ENCODE data around the gene DHCR24. TPM values are rescaled to one million over a fixed set of nuclear protein-coding genes. Genes with fewer than 3 reads are reported as not detected.

The DHCR24 gene
- total RNA-seq, 1 donor from 2014 or later, result 9.9 TPM

DNA sequence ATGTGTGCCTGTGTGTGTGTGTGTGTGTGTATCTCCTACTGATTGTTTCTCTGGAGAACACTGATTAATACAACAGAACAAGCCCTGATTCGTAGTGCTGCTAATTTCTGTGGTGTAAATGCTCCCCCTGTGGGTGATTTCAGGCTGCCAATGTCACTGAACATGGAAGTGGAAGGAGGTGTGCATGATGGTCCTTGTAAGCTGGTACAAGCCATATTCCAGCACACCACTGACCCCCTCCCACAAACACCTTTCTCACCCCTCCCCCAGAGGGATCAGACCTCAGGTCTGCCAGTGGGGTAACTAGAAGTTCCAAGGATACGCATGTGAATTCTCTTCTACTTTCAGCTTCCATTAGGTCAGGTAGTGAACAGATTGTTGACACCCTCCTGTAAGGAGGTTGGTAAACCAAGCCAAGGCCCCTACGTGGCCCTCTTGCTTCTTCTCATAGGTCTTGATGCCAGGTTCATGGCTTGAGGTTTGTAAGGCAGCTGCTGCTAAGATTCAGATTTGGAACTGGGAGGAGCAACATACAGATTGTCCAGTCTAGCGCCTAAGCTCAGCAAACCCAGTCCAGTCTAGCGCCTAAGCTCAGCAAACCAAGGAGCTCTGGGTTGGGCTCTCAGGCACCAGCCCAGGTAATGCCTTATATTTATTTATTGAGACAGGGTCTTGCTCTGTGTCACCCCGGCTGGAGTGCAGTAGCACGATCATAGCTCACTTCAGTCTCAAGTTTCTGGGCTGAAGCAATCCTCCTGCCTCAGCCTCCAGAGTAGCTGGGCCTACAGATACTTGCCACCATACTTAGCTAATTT, 38.7 kb downstream of the DHCR24 start:
- Histone ChIP-seq H3K4me1 (ENCODE audit: control insufficient read depth in 3 of 3, insufficient read depth in 3 of 3, low read length in 3 of 3) (peaks cover 0 to 11% (median 5%) of the 10 kb centered on the region in 3 donors), H3K9ac (ENCODE audit: low read depth in 1 of 3, low read length in 3 of 3) (no peak overlapping the region), H3K36me3 (ENCODE audit: control insufficient read depth in 3 of 3, insufficient read depth in 3 of 3, low read length in 3 of 3) (peaks cover 9 to 52% (median 49%) of the 10 kb centered on the region in 3 donors), H3K4me3 (ENCODE audit: low read length in 3 of 3) (no peak overlapping the region), H3K27ac (ENCODE audit: low read depth, low read length) (no peak overlapping the region), H3K27me3 (ENCODE audit: control insufficient read depth in 3 of 3, insufficient read depth in 3 of 3, low read length in 3 of 3) (no peaks in the 10 kb centered on the region), H3K9me3 (ENCODE audit: control insufficient read depth in 3 of 3, low read length in 3 of 3) (no peaks in the 10 kb centered on the region)

DNA sequence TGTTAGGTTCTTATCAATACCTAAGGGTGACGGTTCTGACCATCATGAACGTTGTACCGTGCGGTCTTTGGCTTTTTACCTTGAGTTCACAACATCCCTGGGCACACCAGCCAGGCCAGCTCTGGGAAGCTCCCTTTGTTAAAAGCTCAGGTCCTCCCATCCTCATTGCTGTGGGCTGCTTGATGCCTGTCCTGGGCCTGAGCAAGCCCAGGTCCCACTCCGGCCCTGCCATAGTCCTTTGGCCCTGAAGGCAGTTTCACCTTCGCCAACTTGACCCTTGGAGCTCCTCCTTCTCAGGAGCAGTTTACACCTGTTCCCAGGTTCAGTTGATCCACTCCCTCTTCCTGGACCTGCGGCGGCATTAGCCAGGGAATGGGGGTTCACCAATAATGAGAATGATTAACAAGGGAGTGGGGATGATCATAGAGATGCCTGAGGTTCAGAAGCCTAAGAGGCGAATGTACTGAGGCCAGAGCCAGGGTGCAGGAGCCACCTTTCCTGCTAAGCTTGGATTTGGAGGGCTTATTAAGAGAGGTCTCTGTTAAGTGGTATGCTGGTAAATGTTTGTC, 40.2 kb downstream of the DHCR24 start:
- Histone ChIP-seq H3K9ac (ENCODE audit: low read depth in 1 of 3, low read length in 3 of 3) (no peak overlapping the region), H3K9me3 (ENCODE audit: control insufficient read depth in 3 of 3, low read length in 3 of 3) (no peaks in the 10 kb centered on the region), H3K27me3 (ENCODE audit: control insufficient read depth in 3 of 3, insufficient read depth in 3 of 3, low read length in 3 of 3) (no peaks in the 10 kb centered on the region), H3K4me3 (ENCODE audit: low read length in 3 of 3) (no peak overlapping the region), H3K4me1 (ENCODE audit: control insufficient read depth in 3 of 3, insufficient read depth in 3 of 3, low read length in 3 of 3) (peaks cover 0 to 11% (median 5%) of the 10 kb centered on the region in 3 donors), H3K36me3 (ENCODE audit: control insufficient read depth in 3 of 3, insufficient read depth in 3 of 3, low read length in 3 of 3) (peaks cover 9 to 39% (median 35%) of the 10 kb centered on the region in 3 donors), H3K27ac (ENCODE audit: low read depth, low read length) (no peak overlapping the region)

DNA sequence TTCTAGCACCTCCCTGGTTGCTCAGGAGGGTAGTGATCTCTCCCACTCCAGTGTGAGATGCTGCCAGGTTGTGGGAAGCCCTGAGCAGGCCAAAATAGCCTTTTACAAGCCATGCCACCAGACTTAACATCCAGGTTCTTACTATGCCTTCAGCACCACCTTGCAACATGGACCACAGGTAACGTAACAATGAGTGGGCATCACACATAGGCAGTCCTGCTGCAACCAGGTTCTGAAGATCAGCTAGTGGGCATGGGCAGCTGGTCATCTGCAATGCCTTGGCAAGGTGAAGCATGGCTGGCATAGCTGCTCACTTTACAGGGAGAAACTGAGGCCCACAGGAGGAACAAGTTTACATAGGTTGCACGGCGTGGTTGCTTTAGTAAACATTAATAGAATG, 40.7 kb downstream of the DHCR24 start:
- no peaks in the 10 kb centered on the region for H3K9me3 ChIP-seq (ENCODE audit: control insufficient read depth in 3 of 3, low read length in 3 of 3)
- no peak overlapping the region for H3K9ac ChIP-seq (ENCODE audit: low read depth in 1 of 3, low read length in 3 of 3)
- H3K4me1 ChIP-seq (ENCODE audit: control insufficient read depth in 3 of 3, insufficient read depth in 3 of 3, low read length in 3 of 3), result peaks cover 0 to 11% (median 5%) of the 10 kb centered on the region in 3 donors
- peaks cover 5 to 34% (median 30%) of the 10 kb centered on the region in 3 donors for H3K36me3 ChIP-seq (ENCODE audit: control insufficient read depth in 3 of 3, insufficient read depth in 3 of 3, low read length in 3 of 3)
- H3K27me3 ChIP-seq (ENCODE audit: control insufficient read depth in 3 of 3, insufficient read depth in 3 of 3, low read length in 3 of 3), result no peaks in the 10 kb centered on the region
- H3K27ac ChIP-seq (ENCODE audit: low read depth, low read length), result no peak overlapping the region
- no peak overlapping the region for H3K4me3 ChIP-seq (ENCODE audit: low read length in 3 of 3)

DNA sequence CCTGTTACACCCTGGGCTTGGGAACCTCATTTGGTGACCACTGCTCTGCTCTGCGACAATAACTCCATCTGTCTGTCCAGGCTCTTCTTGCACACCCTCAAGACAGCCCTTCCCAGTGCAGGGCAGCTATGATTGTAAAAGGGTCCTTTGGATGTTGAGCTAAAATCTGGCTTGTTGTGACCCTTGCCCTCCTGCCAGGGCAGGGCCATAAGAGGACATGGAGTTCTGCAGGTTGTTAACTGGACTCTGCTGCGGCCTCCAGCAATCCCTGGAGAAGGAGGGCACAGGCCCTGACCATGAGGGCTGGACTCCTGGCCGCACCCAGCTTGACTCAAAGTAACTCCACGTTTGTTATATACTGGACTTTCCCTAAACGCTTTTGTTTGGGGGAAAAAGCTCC, 41.2 kb downstream of the DHCR24 start:
- no peak overlapping the region for H3K9ac ChIP-seq (ENCODE audit: low read depth in 1 of 3, low read length in 3 of 3)
- no peaks in the 10 kb centered on the region for H3K27me3 ChIP-seq (ENCODE audit: control insufficient read depth in 3 of 3, insufficient read depth in 3 of 3, low read length in 3 of 3)
- H3K4me3 ChIP-seq (ENCODE audit: low read length in 3 of 3), result no peak overlapping the region
- H3K9me3 ChIP-seq (ENCODE audit: control insufficient read depth in 3 of 3, low read length in 3 of 3), result no peaks in the 10 kb centered on the region
- peaks cover 2 to 28% (median 26%) of the 10 kb centered on the region in 3 donors for H3K36me3 ChIP-seq (ENCODE audit: control insufficient read depth in 3 of 3, insufficient read depth in 3 of 3, low read length in 3 of 3)
- H3K27ac ChIP-seq (ENCODE audit: low read depth, low read length), result no peak overlapping the region
- peaks cover 0 to 9% (median 5%) of the 10 kb centered on the region in 3 donors for H3K4me1 ChIP-seq (ENCODE audit: control insufficient read depth in 3 of 3, insufficient read depth in 3 of 3, low read length in 3 of 3)

DNA sequence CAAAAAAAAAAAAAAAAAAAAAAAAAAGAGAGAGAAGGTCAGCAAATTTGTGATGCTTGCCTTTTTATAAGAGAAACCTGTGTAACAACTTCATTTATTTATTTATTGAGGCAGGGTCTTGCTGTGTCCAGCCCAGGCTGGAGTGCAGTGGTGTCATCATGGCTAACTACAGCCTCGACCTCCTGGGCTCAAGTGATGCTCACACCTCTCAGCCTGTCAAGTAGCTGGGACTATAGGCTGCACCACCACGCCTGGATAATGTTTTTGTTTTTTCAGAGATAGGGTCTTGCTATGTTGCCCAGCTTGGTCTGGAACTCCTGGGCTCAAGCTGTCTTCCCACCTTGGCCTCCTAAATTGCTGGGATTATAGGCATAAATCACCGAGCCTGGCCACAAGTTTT, 42.4 kb downstream of the DHCR24 start:
- Histone ChIP-seq H3K36me3 (ENCODE audit: control insufficient read depth in 3 of 3, insufficient read depth in 3 of 3, low read length in 3 of 3) (peaks cover 0 to 20% (median 19%) of the 10 kb centered on the region in 3 donors), H3K9me3 (ENCODE audit: control insufficient read depth in 3 of 3, low read length in 3 of 3) (no peaks in the 10 kb centered on the region), H3K9ac (ENCODE audit: low read depth in 1 of 3, low read length in 3 of 3) (no peak overlapping the region), H3K4me3 (ENCODE audit: low read length in 3 of 3) (no peak overlapping the region), H3K4me1 (ENCODE audit: control insufficient read depth in 3 of 3, insufficient read depth in 3 of 3, low read length in 3 of 3) (no peaks in the 10 kb centered on the region), H3K27me3 (ENCODE audit: control insufficient read depth in 3 of 3, insufficient read depth in 3 of 3, low read length in 3 of 3) (no peaks in the 10 kb centered on the region), H3K27ac (ENCODE audit: low read depth, low read length) (no peak overlapping the region)

DNA sequence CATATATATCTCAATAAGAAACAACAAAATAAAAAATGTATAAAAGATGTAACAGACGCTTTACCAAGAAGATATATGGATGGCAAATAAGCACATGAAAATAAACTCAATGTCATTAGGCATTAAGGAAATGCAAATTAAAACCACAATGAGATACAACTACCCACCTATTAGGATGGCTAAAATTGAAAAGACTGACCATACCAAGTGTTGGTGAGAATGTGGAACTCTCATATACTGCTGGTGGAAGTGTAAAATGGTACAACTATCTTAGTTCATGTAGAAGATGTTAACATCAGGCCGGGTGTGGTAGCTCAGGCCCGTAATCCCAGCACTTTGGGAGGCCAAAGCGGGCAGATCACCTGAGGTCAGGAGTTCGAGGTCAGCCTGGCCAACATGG, 43.5 kb downstream of the DHCR24 start:
- Histone ChIP-seq H3K36me3 (ENCODE audit: control insufficient read depth in 3 of 3, insufficient read depth in 3 of 3, low read length in 3 of 3) (peaks cover 0 to 13% (median 9%) of the 10 kb centered on the region in 3 donors), H3K27ac (ENCODE audit: low read depth, low read length) (no peak overlapping the region), H3K4me1 (ENCODE audit: control insufficient read depth in 3 of 3, insufficient read depth in 3 of 3, low read length in 3 of 3) (no peaks in the 10 kb centered on the region), H3K9me3 (ENCODE audit: control insufficient read depth in 3 of 3, low read length in 3 of 3) (no peaks in the 10 kb centered on the region), H3K9ac (ENCODE audit: low read depth in 1 of 3, low read length in 3 of 3) (no peak overlapping the region), H3K27me3 (ENCODE audit: control insufficient read depth in 3 of 3, insufficient read depth in 3 of 3, low read length in 3 of 3) (no peaks in the 10 kb centered on the region), H3K4me3 (ENCODE audit: low read length in 3 of 3) (no peak overlapping the region)

DNA sequence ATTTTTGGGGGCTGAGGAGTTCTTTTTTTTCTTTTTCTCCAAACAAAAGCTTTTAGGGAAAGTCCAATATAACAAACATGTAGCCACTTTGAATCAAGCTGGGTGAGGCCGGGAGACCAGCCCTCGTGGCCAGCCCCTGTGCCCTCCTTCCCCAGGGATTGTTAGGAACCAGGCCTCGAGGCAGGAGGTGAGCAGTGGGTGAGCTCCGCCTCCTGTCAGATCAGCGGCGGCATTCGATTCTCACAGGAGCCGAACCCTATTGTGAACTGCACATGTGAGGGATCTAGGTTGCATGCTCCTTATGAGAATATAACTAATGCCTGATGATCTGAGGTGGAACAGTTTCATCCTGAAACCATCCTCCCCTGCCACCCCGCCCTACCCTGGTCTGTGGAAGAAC, 44.0 kb downstream of the DHCR24 start:
- Histone ChIP-seq H3K27ac (ENCODE audit: low read depth, low read length) (no peak overlapping the region), H3K4me3 (ENCODE audit: low read length in 3 of 3) (no peak overlapping the region), H3K9me3 (ENCODE audit: control insufficient read depth in 3 of 3, low read length in 3 of 3) (no peaks in the 10 kb centered on the region), H3K36me3 (ENCODE audit: control insufficient read depth in 3 of 3, insufficient read depth in 3 of 3, low read length in 3 of 3) (peaks cover 0 to 9% (median 6%) of the 10 kb centered on the region in 3 donors), H3K4me1 (ENCODE audit: control insufficient read depth in 3 of 3, insufficient read depth in 3 of 3, low read length in 3 of 3) (no peaks in the 10 kb centered on the region), H3K9ac (ENCODE audit: low read depth in 1 of 3, low read length in 3 of 3) (no peak overlapping the region), H3K27me3 (ENCODE audit: control insufficient read depth in 3 of 3, insufficient read depth in 3 of 3, low read length in 3 of 3) (no peaks in the 10 kb centered on the region)

DNA sequence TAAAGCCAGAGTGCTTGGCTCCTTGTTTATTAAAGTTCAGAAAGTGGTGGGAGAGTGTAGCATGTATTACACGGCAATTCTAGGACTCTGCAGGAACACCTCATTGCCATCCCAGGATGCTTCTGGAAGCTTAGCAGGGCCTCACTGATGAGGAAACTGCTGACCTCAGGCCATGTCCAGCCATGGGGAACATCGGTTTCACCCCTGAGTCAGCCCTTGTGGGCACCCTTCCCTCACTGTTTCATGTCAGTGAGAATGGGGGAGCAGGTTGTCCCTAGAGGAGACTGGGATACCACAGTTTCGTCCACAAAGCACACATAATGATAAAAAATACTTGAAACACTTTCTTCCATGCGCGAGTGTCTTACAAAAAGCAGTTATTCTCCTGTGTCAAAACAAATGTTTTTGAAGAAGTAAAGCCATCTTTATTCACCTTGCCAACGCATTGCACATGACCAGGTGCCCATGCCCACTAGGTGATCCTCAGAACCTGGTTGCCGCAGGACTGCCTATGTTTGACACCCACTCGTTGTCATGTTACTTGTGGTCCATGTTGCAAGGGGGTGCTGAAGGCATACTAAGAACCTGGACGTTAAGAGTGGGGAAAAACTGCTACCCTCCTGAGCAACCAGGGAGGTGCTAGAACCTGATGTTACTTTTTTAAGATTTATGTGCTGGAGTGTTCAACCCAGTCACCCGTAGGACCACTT, 44.6 kb downstream of the DHCR24 start:
- no peaks in the 10 kb centered on the region for H3K4me1 ChIP-seq (ENCODE audit: control insufficient read depth in 3 of 3, insufficient read depth in 3 of 3, low read length in 3 of 3)
- no peaks in the 10 kb centered on the region for H3K9me3 ChIP-seq (ENCODE audit: control insufficient read depth in 3 of 3, low read length in 3 of 3)
- H3K36me3 ChIP-seq (ENCODE audit: control insufficient read depth in 3 of 3, insufficient read depth in 3 of 3, low read length in 3 of 3), result peaks cover 0 to 8% (median 4%) of the 10 kb centered on the region in 3 donors
- no peak overlapping the region for H3K27ac ChIP-seq (ENCODE audit: low read depth, low read length)
- H3K4me3 ChIP-seq (ENCODE audit: low read length in 3 of 3), result no peak overlapping the region
- no peak overlapping the region for H3K9ac ChIP-seq (ENCODE audit: low read depth in 1 of 3, low read length in 3 of 3)
- H3K27me3 ChIP-seq (ENCODE audit: control insufficient read depth in 3 of 3, insufficient read depth in 3 of 3, low read length in 3 of 3), result no peaks in the 10 kb centered on the region

DNA sequence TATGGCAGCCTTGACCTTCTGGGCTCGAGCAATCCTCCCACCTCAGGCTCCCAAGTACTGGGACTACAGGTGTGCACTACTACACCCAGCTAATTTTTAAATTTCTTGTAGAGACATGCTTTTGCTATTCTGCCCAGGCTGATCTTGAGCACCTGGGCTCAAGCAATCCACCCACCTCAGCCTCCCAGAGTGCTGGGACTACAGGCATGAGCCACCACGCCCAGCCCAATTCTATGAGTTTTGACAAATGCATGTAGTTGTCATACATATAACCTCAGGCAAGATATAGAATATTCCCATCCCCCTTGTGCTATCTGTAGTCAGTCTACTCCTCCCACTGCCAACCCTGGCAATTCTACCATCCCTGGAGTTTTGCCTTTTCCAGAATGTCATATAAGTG, 47.2 kb downstream of the DHCR24 start:
- no peak overlapping the region for H3K27ac ChIP-seq (ENCODE audit: low read depth, low read length)
- H3K36me3 ChIP-seq (ENCODE audit: control insufficient read depth in 3 of 3, insufficient read depth in 3 of 3, low read length in 3 of 3), result no peaks in the 10 kb centered on the region
- H3K27me3 ChIP-seq (ENCODE audit: control insufficient read depth in 3 of 3, insufficient read depth in 3 of 3, low read length in 3 of 3), result peaks cover 0 to 3% (median 3%) of the 10 kb centered on the region in 3 donors
- H3K9ac ChIP-seq (ENCODE audit: low read depth in 1 of 3, low read length in 3 of 3), result no peak overlapping the region
- no peaks in the 10 kb centered on the region for H3K9me3 ChIP-seq (ENCODE audit: control insufficient read depth in 3 of 3, low read length in 3 of 3)
- no peaks in the 10 kb centered on the region for H3K4me1 ChIP-seq (ENCODE audit: control insufficient read depth in 3 of 3, insufficient read depth in 3 of 3, low read length in 3 of 3)
- no peak overlapping the region for H3K4me3 ChIP-seq (ENCODE audit: low read length in 3 of 3)
